ENCODE results near the gene CHPT1.

The CHPT1 gene

GRCh38 chr12:101685092-101685491 is 12.3 kb upstream of the CHPT1 start:
- DNase-seq (ENCODE audit: low read depth), result no peak

- DNase-seq (ENCODE audit: low read depth), result no peak
Observed at GRCh38 chr12:101686176-101686575, 11.3 kb upstream of the CHPT1 start.

GRCh38 chr12:101690544-101691098 is 6.8 kb upstream of the CHPT1 start:
- DNase-seq (ENCODE audit: low read depth), result no peak

- DNase-seq (ENCODE audit: low read depth), result no peak
Observed at GRCh38 chr12:101691503-101692096, 5.8 kb upstream of the CHPT1 start.

GRCh38 chr12:101694297-101694848 is 3.1 kb upstream of the CHPT1 start:
- no peak for DNase-seq (ENCODE audit: low read depth)

- no peak for DNase-seq (ENCODE audit: low read depth)
Observed at GRCh38 chr12:101694986-101695385, 2.5 kb upstream of the CHPT1 start.

- no peak for DNase-seq (ENCODE audit: low read depth)
Observed at GRCh38 chr12:101695706-101696105, 1.7 kb upstream of the CHPT1 start.

GRCh38 chr12:101696251-101697196 is 916 bp upstream of the CHPT1 start:
- DNase-seq (ENCODE audit: low read depth), result no peak

- no peak for DNase-seq (ENCODE audit: low read depth)
Observed at GRCh38 chr12:101697930-101698799, 725 bp downstream of the CHPT1 start.

GRCh38 chr12:101698800-101699347 is 1.4 kb downstream of the CHPT1 start:
- no peak for DNase-seq (ENCODE audit: low read depth)

- DNase-seq (ENCODE audit: low read depth), result no peak
Observed at GRCh38 chr12:101700299-101700820, 2.9 kb downstream of the CHPT1 start.

- no peak for DNase-seq (ENCODE audit: low read depth)
Observed at GRCh38 chr12:101703487-101703886, 6.0 kb downstream of the CHPT1 start.

- no peak for DNase-seq (ENCODE audit: low read depth)
Observed at GRCh38 chr12:101706403-101706802, 9.0 kb downstream of the CHPT1 start.

- DNase-seq (ENCODE audit: low read depth), result no peak
Observed at GRCh38 chr12:101707131-101707782, 9.8 kb downstream of the CHPT1 start.

GRCh38 chr12:101710288-101710687 is 12.8 kb downstream of the CHPT1 start:
- no peak for DNase-seq (ENCODE audit: low read depth)

GRCh38 chr12:101713059-101713682 is 15.7 kb downstream of the CHPT1 start:
- DNase-seq (ENCODE audit: low read depth), result no peak

GRCh38 chr12:101713930-101714329 is 16.5 kb downstream of the CHPT1 start:
- no peak for DNase-seq (ENCODE audit: low read depth)

- DNase-seq (ENCODE audit: low read depth), result no peak
Observed at GRCh38 chr12:101714877-101715444, 17.5 kb downstream of the CHPT1 start.

GRCh38 chr12:101719566-101719965 is 22.1 kb downstream of the CHPT1 start:
- no peak for DNase-seq (ENCODE audit: low read depth)

GRCh38 chr12:101720118-101720517 is 22.7 kb downstream of the CHPT1 start:
- DNase-seq (ENCODE audit: low read depth), result no peak
